GM23338 (cell line): ENCODE measurements around the gene ASPM. TPM values are rescaled to one million over a fixed set of nuclear protein-coding genes. Genes with fewer than 3 reads are reported as not detected.

Experiments
- ATAC-seq: fragments of 200-7000 bp; cut with Tn5 transposase; 3 replicates; pipeline ENCODE4 v1.9.1; 2020
- DNase-seq: peaks from one replicate; pipeline ENCODE4 v3.0.0-alpha.2; 2015; ENCODE audit warnings: low spot score
- H2AFZ ChIP-seq: fragments of 200-600 bp; sonication (generic); 2 replicates; pipeline ENCODE4 v1.8.0; 2016; ENCODE audit warnings: antibody characterized with exemption, mild to moderate bottlenecking, moderate library complexity
- H3F3A ChIP-seq: fragments of 200-600 bp; sonication (generic); replicated peaks from 2 replicates; pipeline ENCODE4 v1.8.0; 2017; ENCODE audit warnings: antibody characterized with exemption, mixed run types, low read depth
- H3K27ac ChIP-seq: fragments of 200-600 bp; sonication (generic); 2 replicates; pipeline ENCODE4 v1.6.1; 2016; ENCODE audit warnings: low read depth
- H3K27me3 ChIP-seq: fragments of 200-600 bp; sonication (generic); 2 replicates; pipeline ENCODE4 v1.8.0; 2016; ENCODE audit warnings: mild to moderate bottlenecking, mixed run types, moderate library complexity; ENCODE audit not compliant: insufficient read depth
- H3K36me3 ChIP-seq: fragments of 200-600 bp; sonication (generic); 2 replicates; pipeline ENCODE4 v1.8.0; 2016; ENCODE audit warnings: mild to moderate bottlenecking; ENCODE audit not compliant: insufficient read depth
- H3K4me1 ChIP-seq: fragments of 200-600 bp; sonication (generic); 2 replicates; pipeline ENCODE4 v1.8.0; 2016; ENCODE audit warnings: mild to moderate bottlenecking, moderate library complexity; ENCODE audit not compliant: insufficient read depth
- H3K4me2 ChIP-seq: fragments of 200-600 bp; sonication (generic); 2 replicates; pipeline ENCODE4 v1.7.1; 2017; ENCODE audit warnings: mixed run types
- H3K4me3 ChIP-seq: fragments of 200-600 bp; sonication (generic); 2 replicates; pipeline ENCODE4 v1.6.1; 2016; ENCODE audit warnings: mixed run types
- H3K79me2 ChIP-seq: fragments of 200-600 bp; sonication (generic); replicated peaks from 2 replicates; pipeline ENCODE4 v1.8.0; 2017; ENCODE audit warnings: mild to moderate bottlenecking; ENCODE audit not compliant: insufficient read depth
- H3K9me2 ChIP-seq: fragments of 200-600 bp; sonication (generic); 2 replicates; pipeline ENCODE4 v1.8.0; 2017; ENCODE audit not compliant: insufficient read depth
- H4K20me1 ChIP-seq: fragments of 200-600 bp; sonication (generic); replicated peaks from 2 replicates; pipeline ENCODE4 v1.8.0; 2017; ENCODE audit warnings: mild to moderate bottlenecking; ENCODE audit not compliant: insufficient read depth
- H3K27ac Mint-ChIP-seq: 2 replicates; pipeline ENCODE4 v1.8.0; 2020; ENCODE audit warnings: inconsistent platforms, mild to moderate bottlenecking, moderate library complexity, mixed read lengths
- H3K27me3 Mint-ChIP-seq: 3 replicates; pipeline ENCODE4 v1.8.0; 2022; ENCODE audit warnings: low read depth, mild to moderate bottlenecking, moderate library complexity, mixed read lengths, inconsistent platforms; ENCODE audit not compliant: insufficient read depth, poor library complexity
- H3K36me3 Mint-ChIP-seq: 3 replicates; pipeline ENCODE4 v1.8.0; 2021; ENCODE audit warnings: low read depth, mild to moderate bottlenecking, inconsistent platforms, moderate library complexity, mixed read lengths
- H3K4me1 Mint-ChIP-seq: 3 replicates; pipeline ENCODE4 v1.8.0; 2020; ENCODE audit warnings: mild to moderate bottlenecking, inconsistent platforms, mixed read lengths
- H3K4me3 Mint-ChIP-seq: 3 replicates; pipeline ENCODE4 v1.8.0; 2021; ENCODE audit warnings: moderate library complexity, mild to moderate bottlenecking, inconsistent platforms, mixed read lengths
- H3K9me3 Mint-ChIP-seq: 3 replicates; pipeline ENCODE4 v1.8.0; 2020; ENCODE audit warnings: moderate library complexity, mild to moderate bottlenecking, inconsistent platforms, mixed read lengths
- EZH2 ChIP-seq: fragments of 200-600 bp; sonication (generic); IDR thresholded peaks from one replicate; pipeline ENCODE4 v1.8.0; 2017; ENCODE audit warnings: antibody characterized with exemption, mild to moderate bottlenecking, low read depth; ENCODE audit not compliant: unreplicated experiment
- EZH2phosphoT487 ChIP-seq: fragments of 200-600 bp; sonication (generic); IDR thresholded peaks from one replicate; pipeline ENCODE4 v1.8.1; 2018; ENCODE audit warnings: antibody characterized with exemption; ENCODE audit not compliant: unreplicated experiment
- JUNB ChIP-seq: IDR thresholded peaks from one replicate; pipeline ENCODE4 v1.6.1; 2016; ENCODE audit warnings: antibody characterized with exemption; ENCODE audit not compliant: unreplicated experiment
- POLR2AphosphoS5 ChIP-seq: IDR thresholded peaks from 2 replicates; pipeline ENCODE4 v1.6.1; 2016; ENCODE audit warnings: antibody characterized with exemption, low read depth
- STAT1 ChIP-seq: IDR thresholded peaks from one replicate; pipeline ENCODE4 v1.6.1; 2016; ENCODE audit warnings: antibody characterized with exemption; ENCODE audit not compliant: unreplicated experiment
- ZNF114 ChIP-seq: fragments of 250-450 bp; sonication (Bioruptor Pico); IDR thresholded peaks from 2 replicates; pipeline ENCODE4 v1.5.0; 2020; ENCODE audit warnings: mild to moderate bottlenecking, moderate library complexity
- ZNF331 ChIP-seq: fragments of 250-450 bp; sonication (Bioruptor Pico); IDR thresholded peaks from 2 replicates; pipeline ENCODE4 v1.5.0; 2020; ENCODE audit warnings: low read depth, mild to moderate bottlenecking, moderate library complexity
- ZNF462 ChIP-seq: fragments of 250-450 bp; sonication (Bioruptor Pico); IDR thresholded peaks from 2 replicates; pipeline ENCODE4 v1.5.0; 2020; ENCODE audit warnings: mild to moderate bottlenecking, moderate library complexity
- polyA plus RNA-seq: library from polyadenylated mRNA; unstranded; fragments of >200 nt; fragmentation: Nextera tagmentation; extraction: Ambion mirVana; gene quantifications from 2 replicates; pipeline ENCODE4 v1.2.1, GENCODE V29; 2016
- total RNA-seq: library from RNA; depleted of rRNA; stranded (reverse); fragments of >200 nt; shearing (Covaris generic); gene quantifications from 2 replicates; pipeline ENCODE4 v1.2.3, GENCODE V29; 2014
- TF ChIP-seq, protein P1 (sequence below): IDR thresholded peaks from 2 replicates; pipeline ENCODE4 v1.6.1; 2016; ENCODE audit warnings: antibody characterized with exemption
- TF ChIP-seq, protein P2 (sequence below), 2 experiments: fragments of 200-600 bp in 1 of 2; sonication (generic) in 1 of 2; conservative IDR thresholded peaks; 2 replicates each; pipeline versions ENCODE4 v1.5.1 to v1.6.1; 2016 to 2017; ENCODE audit warnings: antibody characterized with exemption in 2 of 2, low read depth in 2 of 2, mild to moderate bottlenecking in 2 of 2, moderate library complexity in 1 of 2

The ASPM gene
- total and polyA plus RNA-seq, 2 experiments from 2014 or later, result 36.8 to 64.9 TPM

DNA sequence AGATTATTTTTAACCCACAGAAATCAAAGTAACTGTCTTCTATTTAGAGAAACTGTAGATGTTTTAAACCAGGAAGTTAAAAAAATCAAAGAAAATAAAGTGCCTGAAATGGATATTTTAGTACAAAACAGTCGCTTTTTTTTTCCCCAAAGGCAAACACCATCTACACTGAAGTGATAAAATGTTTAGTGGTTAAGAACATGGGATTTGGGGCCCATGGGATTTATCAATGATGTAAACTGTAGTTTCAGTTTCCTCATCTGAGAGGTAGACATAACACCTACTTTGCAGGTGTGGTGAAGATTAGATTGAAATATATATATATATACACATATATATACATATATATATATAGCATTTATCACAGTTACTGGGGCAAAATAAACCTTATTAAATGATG is 22.1 kb downstream of the ASPM start:
- Histone ChIP-seq H3K79me2 (no peaks in the 10 kb centered on the region), H3K27ac (no peak overlapping the region), H3K4me2 (no peak overlapping the region), H3K9me2 (no peaks in the 10 kb centered on the region), H2AFZ (no peak overlapping the region), H3K27me3 (no peaks in the 10 kb centered on the region), H3K4me1 (no peaks in the 10 kb centered on the region), H4K20me1 (no peaks in the 10 kb centered on the region), H3K4me3 (no peak overlapping the region), H3K36me3 (peaks cover 21% of the 10 kb centered on the region; the same call in 1 of the 2 replicates), H3F3A (no peaks in the 10 kb centered on the region)
- Mint-ChIP-seq H3K9me3 (no peaks in the 10 kb centered on the region), H3K36me3 (peaks cover 55% of the 10 kb centered on the region), H3K4me3 (no peak overlapping the region), H3K27me3 (no peaks in the 10 kb centered on the region), H3K27ac (no peak overlapping the region), H3K4me1 (peaks cover 1% of the 10 kb centered on the region; the same call in 2 of the 3 replicates)
- DNase-seq, result no peak
- TF ChIP-seq ZNF462 (CRISPR knock-in tag), result no peak
- TF ChIP-seq EZH2, result no peak
- no peak for TF ChIP-seq EZH2phosphoT487
- no peak for TF ChIP-seq STAT1
- no peak for ATAC-seq

- Histone ChIP-seq H2AFZ (no peak overlapping the region), H3K4me1 (no peaks in the 10 kb centered on the region), H3F3A (no peaks in the 10 kb centered on the region), H3K4me2 (no peak overlapping the region), H3K79me2 (peaks cover 9% of the 10 kb centered on the region), H3K36me3 (peaks cover 29% of the 10 kb centered on the region; the same call in 1 of the 2 replicates), H3K27me3 (no peaks in the 10 kb centered on the region), H3K27ac (no peak overlapping the region), H3K9me2 (no peaks in the 10 kb centered on the region), H3K4me3 (no peak overlapping the region), H4K20me1 (no peaks in the 10 kb centered on the region)
- peaks cover 58% of the 10 kb centered on the region for H3K36me3 Mint-ChIP-seq
- ATAC-seq (no peak), DNase-seq (no peak)
- H3K9me3 Mint-ChIP-seq, result no peaks in the 10 kb centered on the region
- no peak overlapping the region for H3K27ac Mint-ChIP-seq
- no peak for TF ChIP-seq ZNF331 (CRISPR knock-in tag)
- TF ChIP-seq JUNB, result no peak
- no peak for TF ChIP-seq ZNF114 (CRISPR knock-in tag)
- TF ChIP-seq POLR2AphosphoS5, result no peak
- no peak for TF ChIP-seq STAT1
- TF ChIP-seq EZH2phosphoT487, result no peak
- no peak for TF ChIP-seq EZH2
- TF ChIP-seq, protein P1, sequence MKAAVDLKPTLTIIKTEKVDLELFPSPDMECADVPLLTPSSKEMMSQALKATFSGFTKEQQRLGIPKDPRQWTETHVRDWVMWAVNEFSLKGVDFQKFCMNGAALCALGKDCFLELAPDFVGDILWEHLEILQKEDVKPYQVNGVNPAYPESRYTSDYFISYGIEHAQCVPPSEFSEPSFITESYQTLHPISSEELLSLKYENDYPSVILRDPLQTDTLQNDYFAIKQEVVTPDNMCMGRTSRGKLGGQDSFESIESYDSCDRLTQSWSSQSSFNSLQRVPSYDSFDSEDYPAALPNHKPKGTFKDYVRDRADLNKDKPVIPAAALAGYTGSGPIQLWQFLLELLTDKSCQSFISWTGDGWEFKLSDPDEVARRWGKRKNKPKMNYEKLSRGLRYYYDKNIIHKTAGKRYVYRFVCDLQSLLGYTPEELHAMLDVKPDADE, result no peak
- TF ChIP-seq, protein P2, sequence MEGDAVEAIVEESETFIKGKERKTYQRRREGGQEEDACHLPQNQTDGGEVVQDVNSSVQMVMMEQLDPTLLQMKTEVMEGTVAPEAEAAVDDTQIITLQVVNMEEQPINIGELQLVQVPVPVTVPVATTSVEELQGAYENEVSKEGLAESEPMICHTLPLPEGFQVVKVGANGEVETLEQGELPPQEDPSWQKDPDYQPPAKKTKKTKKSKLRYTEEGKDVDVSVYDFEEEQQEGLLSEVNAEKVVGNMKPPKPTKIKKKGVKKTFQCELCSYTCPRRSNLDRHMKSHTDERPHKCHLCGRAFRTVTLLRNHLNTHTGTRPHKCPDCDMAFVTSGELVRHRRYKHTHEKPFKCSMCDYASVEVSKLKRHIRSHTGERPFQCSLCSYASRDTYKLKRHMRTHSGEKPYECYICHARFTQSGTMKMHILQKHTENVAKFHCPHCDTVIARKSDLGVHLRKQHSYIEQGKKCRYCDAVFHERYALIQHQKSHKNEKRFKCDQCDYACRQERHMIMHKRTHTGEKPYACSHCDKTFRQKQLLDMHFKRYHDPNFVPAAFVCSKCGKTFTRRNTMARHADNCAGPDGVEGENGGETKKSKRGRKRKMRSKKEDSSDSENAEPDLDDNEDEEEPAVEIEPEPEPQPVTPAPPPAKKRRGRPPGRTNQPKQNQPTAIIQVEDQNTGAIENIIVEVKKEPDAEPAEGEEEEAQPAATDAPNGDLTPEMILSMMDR (conservative IDR thresholded peaks at IDR 0.05; ENCODE audit: low read depth in 2 of 2), result no peak
- no peaks in the 10 kb centered on the region for H3K27me3 Mint-ChIP-seq
- no peak overlapping the region for H3K4me3 Mint-ChIP-seq
- no peaks in the 10 kb centered on the region for H3K4me1 Mint-ChIP-seq
Observed at GRCh38 chr1:197116156-197116555, 30.3 kb downstream of the ASPM start.
